GM18858 (cell line): ENCODE results near the gene SAMD1.

ENCODE experiments used
- ATAC-seq: cut with Tn5 transposase; IDR thresholded peaks from one replicate; pipeline ENCODE4 v1.9.1; 2021; ENCODE audit not compliant: unreplicated experiment

SAMD1 gene

GRCh38 chr19:14089662-14090508, 666 bp downstream of the SAMD1 start:
- no peak for ATAC-seq

GRCh38 chr19:14089412-14089661, 1.2 kb downstream of the SAMD1 start:
- no peak for ATAC-seq

GRCh38 chr19:14088634-14089411, 1.7 kb downstream of the SAMD1 start:
- no peak for ATAC-seq

GRCh38 chr19:14086098-14086497, 4.5 kb downstream of the SAMD1 start:
- no peak for ATAC-seq

- no peak for ATAC-seq
These were observed 5.1 kb downstream of the SAMD1 start, which contains the start of gene C19orf67 for GRCh38 chr19:14085309-14085995. Gene C19orf67, minus strand, starts transcription at chr19:14085783. Its CDS starts 156 bp downstream, at chr19:14085627.

GRCh38 chr19:14082675-14082960, 7.9 kb downstream of the SAMD1 start:
- no peak for ATAC-seq

GRCh38 chr19:14081797-14082674, 8.5 kb downstream of the SAMD1 start:
- peak; percentile 14 for ATAC-seq

GRCh38 chr19:14080887-14081796, 9.4 kb downstream of the SAMD1 start:
- ATAC-seq: peak; percentile 79

GRCh38 chr19:14078411-14078810, 12.1 kb downstream of the SAMD1 start:
- ATAC-seq: no peak

GRCh38 chr19:14073925-14074838, 16.4 kb downstream of the SAMD1 start:
- ATAC-seq: no peak

- no peak for ATAC-seq
These were observed 17.2 kb downstream of the SAMD1 start for GRCh38 chr19:14073261-14073924.

GRCh38 chr19:14072535-14073260, 17.9 kb downstream of the SAMD1 start, which contains the start of gene MISP3:
Gene MISP3, plus strand, starts transcription at chr19:14072786. Its CDS starts 524 bp downstream, at chr19:14073310.
- no peak for ATAC-seq

- ATAC-seq: no peak
These were observed 20.1 kb downstream of the SAMD1 start for GRCh38 chr19:14070268-14071050.

GRCh38 chr19:14066134-14066533, 24.4 kb downstream of the SAMD1 start:
- no peak for ATAC-seq

- ATAC-seq: no peak
These were observed 27.4 kb downstream of the SAMD1 start for GRCh38 chr19:14063105-14063504.

GRCh38 chr19:14062558-14062855, 28.0 kb downstream of the SAMD1 start:
- no peak for ATAC-seq
